SK-N-SH (cell line): ENCODE data around the gene SLC35A1.

ENCODE experiments used
- RXRA ChIP-seq: IDR thresholded peaks from 2 replicates; pipeline ENCODE4 v1.4.0; 2012; ENCODE audit warnings: low read depth, mild to moderate bottlenecking, borderline replicate concordance
- YY1 ChIP-seq: IDR thresholded peaks from 2 replicates; pipeline ENCODE4 v1.4.0; 2012; ENCODE audit warnings: low read depth, mild to moderate bottlenecking
- TF ChIP-seq, protein P1 (sequence below): fragments of 200-600 bp; sonication (generic); IDR thresholded peaks from 2 replicates; pipeline ENCODE4 v1.6.1; 2017; ENCODE audit warnings: antibody characterized with exemption, mild to moderate bottlenecking, moderate library complexity

DNA sequence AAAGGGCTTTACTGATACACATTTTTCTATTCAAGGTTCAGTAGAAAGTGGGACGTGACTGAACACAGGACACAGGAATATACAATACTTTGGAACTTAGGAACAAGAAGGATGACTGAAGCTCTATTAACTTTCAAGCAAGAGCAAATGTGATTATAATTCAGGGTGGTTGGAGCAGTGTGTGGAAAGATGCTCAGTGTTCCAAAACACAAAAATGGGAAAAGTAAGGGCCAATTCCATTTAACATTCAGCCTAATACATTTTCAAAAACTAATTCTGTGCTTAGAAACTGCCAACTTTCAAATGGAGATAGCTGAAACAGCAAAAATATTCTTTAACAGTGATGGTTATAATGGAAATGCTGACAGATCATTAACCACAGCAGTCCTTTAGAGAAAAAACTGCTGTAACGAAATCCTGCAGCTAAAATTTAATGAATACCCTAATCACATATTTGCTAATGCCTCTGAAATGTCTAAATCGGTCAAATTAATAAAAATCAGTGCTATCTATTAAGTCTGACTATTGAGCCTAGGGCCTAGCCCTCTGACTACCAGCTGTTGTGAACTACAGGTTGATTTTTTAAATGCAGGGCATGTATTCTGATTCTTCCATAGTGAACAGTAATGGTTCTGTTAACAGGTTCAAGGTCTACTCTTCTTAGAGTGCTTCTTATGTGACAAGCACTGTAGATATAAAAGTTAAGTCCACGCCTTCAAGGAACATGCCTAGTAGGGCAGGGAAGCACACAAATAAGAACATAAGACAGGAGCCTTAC lies 71.1 kb downstream of the SLC35A1 start:
- TF ChIP-seq, protein P1, sequence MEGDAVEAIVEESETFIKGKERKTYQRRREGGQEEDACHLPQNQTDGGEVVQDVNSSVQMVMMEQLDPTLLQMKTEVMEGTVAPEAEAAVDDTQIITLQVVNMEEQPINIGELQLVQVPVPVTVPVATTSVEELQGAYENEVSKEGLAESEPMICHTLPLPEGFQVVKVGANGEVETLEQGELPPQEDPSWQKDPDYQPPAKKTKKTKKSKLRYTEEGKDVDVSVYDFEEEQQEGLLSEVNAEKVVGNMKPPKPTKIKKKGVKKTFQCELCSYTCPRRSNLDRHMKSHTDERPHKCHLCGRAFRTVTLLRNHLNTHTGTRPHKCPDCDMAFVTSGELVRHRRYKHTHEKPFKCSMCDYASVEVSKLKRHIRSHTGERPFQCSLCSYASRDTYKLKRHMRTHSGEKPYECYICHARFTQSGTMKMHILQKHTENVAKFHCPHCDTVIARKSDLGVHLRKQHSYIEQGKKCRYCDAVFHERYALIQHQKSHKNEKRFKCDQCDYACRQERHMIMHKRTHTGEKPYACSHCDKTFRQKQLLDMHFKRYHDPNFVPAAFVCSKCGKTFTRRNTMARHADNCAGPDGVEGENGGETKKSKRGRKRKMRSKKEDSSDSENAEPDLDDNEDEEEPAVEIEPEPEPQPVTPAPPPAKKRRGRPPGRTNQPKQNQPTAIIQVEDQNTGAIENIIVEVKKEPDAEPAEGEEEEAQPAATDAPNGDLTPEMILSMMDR: no peak
- TF ChIP-seq RXRA (no peak), YY1 (no peak)
